K562 (cell line): ENCODE results near the gene USB1. TPM values are rescaled to one million over a fixed set of nuclear protein-coding genes. Genes with fewer than 3 reads are reported as not detected.

Experiments used
- ATAC-seq: fragments of 200-7000 bp; cut with Tn5 transposase; 3 replicates; pipeline ENCODE4 v1.9.1; 2020; ENCODE audit warnings: moderate library complexity
- BruUV-seq: library from RNA; stranded (reverse); fragments of 400-500 nt; replicated peaks from 2 replicates; lab custom pipeline; 2021; lab: Mats Ljungman, UMichigan
- CTCF ChIA-PET: fragments of 300-600 bp; formaldehyde crosslinking; extraction: SDS; loops from one replicate; lab custom pipeline; 2021; ENCODE audit warnings: low intra/inter-chr PET ratio; lab: Yijun Ruan, JAX
- POLR2A ChIA-PET: fragments of 300-600, 350-650 bp; sonication (Branson Sonifier 250); formaldehyde crosslinking; extraction: SDS; loops from one replicate; lab custom pipeline; 2021; ENCODE audit warnings: antibody characterized with exemption, inconsistent platforms; lab: Yijun Ruan, JAX
- DNase-seq, 4 experiments: peaks; one replicate each; pipeline versions ENCODE4 v3.0.0 to v3.0.0-alpha.2; 2011 to 2018; ENCODE audit warnings: low spot score in 3 of 4, mixed read lengths in 3 of 4; ENCODE audit errors: extremely low read depth in 1 of 4
- FAIRE-seq: peaks from 2 replicates; lab custom pipeline; 2011; peaks lifted over from hg19 to GRCh38; lab: Jason Lieb, UNC
- H2AFZ ChIP-seq: 2 replicates; pipeline ENCODE4 v1.6.0; 2011; ENCODE audit warnings: low read depth, low read length, control low read depth, inconsistent platforms
- H3K27ac ChIP-seq: fragments of 200-600 bp; 3 replicates; pipeline ENCODE4 v1.8.0; 2011; ENCODE audit warnings: low read depth, mild to moderate bottlenecking, control low read depth, inconsistent platforms, low read length, moderate library complexity, mixed read lengths; ENCODE audit errors: extremely low read depth
- H3K27me3 ChIP-seq, 2 experiments: fragments of 300-600 bp in 1 of 2; 2 replicates in 1 of 2; 3 replicates in 1 of 2; pipeline versions ENCODE4 v1.6.0 to v1.8.0; 2011; ENCODE audit warnings: inconsistent platforms in 2 of 2, low read length in 2 of 2, mild to moderate bottlenecking in 1 of 2, mixed read lengths in 1 of 2, moderate library complexity in 1 of 2; ENCODE audit not compliant: control insufficient read depth in 2 of 2, insufficient read depth in 2 of 2
- H3K36me3 ChIP-seq: fragments of 300-600 bp; 3 replicates; pipeline ENCODE4 v1.8.0; 2011; ENCODE audit warnings: mild to moderate bottlenecking, low read length, inconsistent platforms; ENCODE audit not compliant: control insufficient read depth, insufficient read depth
- H3K4me1 ChIP-seq, 2 experiments: fragments of 200-600 bp in 1 of 2; replicated peaks in 1 of 2; 2 replicates in 1 of 2; 3 replicates in 1 of 2; pipeline versions ENCODE4 v1.5.1 to v1.8.0; 2011; ENCODE audit warnings: inconsistent platforms in 2 of 2, low read length in 2 of 2, mild to moderate bottlenecking in 1 of 2, mixed read lengths in 1 of 2, moderate library complexity in 1 of 2; ENCODE audit not compliant: control insufficient read depth in 2 of 2, insufficient read depth in 2 of 2
- H3K4me2 ChIP-seq: 2 replicates; pipeline ENCODE4 v1.6.1; 2011; ENCODE audit warnings: low read length, control low read depth, inconsistent platforms, mixed read lengths; ENCODE audit not compliant: insufficient read depth
- H3K4me3 ChIP-seq: fragments of 200-600 bp; sonication (generic), shearing (Covaris generic); 2 replicates; pipeline ENCODE4 v1.5.1; 2016; ENCODE audit warnings: control low read depth, inconsistent platforms
- H3K79me2 ChIP-seq: fragments of 200-600 bp; 3 replicates; pipeline ENCODE4 v1.8.0; 2011; ENCODE audit warnings: low read length, inconsistent platforms; ENCODE audit not compliant: control insufficient read depth, insufficient read depth
- H3K9ac ChIP-seq, 2 experiments: 2 replicates each; pipeline versions ENCODE4 v1.6.0 to v1.6.1; 2011; ENCODE audit warnings: low read depth in 2 of 2, low read length in 2 of 2, control low read depth in 1 of 2, inconsistent platforms in 1 of 2, mild to moderate bottlenecking in 1 of 2, mixed read lengths in 1 of 2; ENCODE audit not compliant: insufficient read depth in 1 of 2
- H3K9me1 ChIP-seq: one replicate; pipeline ENCODE4 v1.6.0; 2011; ENCODE audit warnings: inconsistent platforms, mild to moderate bottlenecking, low read length, moderate library complexity; ENCODE audit not compliant: control insufficient read depth, insufficient read depth
- H3K9me3 ChIP-seq: replicated peaks from 2 replicates; pipeline ENCODE4 v1.5.1; 2011; ENCODE audit warnings: low read depth, low read length, inconsistent platforms; ENCODE audit not compliant: control insufficient read depth, insufficient read depth
- H4K20me1 ChIP-seq: replicated peaks from 2 replicates; pipeline ENCODE4 v1.6.1; 2011; ENCODE audit warnings: low read length, inconsistent platforms, mixed read lengths; ENCODE audit not compliant: control insufficient read depth, insufficient read depth
- BCL6 ChIP-seq: fragments of 250-450 bp; sonication (Bioruptor Pico); IDR thresholded peaks from 2 replicates; pipeline ENCODE4 v1.4.0; 2020
- ELF2 ChIP-seq: fragments of 250-450 bp; sonication (Bioruptor Pico); IDR thresholded peaks from 2 replicates; pipeline ENCODE4 v1.5.0; 2021; ENCODE audit warnings: mild to moderate bottlenecking
- FOXA3 ChIP-seq, 2 experiments: fragments of 450-650 bp in 1 of 2; sonication (generic) in 1 of 2; formaldehyde crosslinking; IDR thresholded peaks in 1 of 2; conservative IDR thresholded peaks in 1 of 2; 2 replicates each; pipeline versions ENCODE4 v1.4.0 to v1.8.0; 2020 to 2022; ENCODE audit warnings: mild to moderate bottlenecking in 2 of 2, missing genetic modification reagents in 1 of 2
- IRF1 ChIP-seq: sonication (generic); formaldehyde crosslinking; IDR thresholded peaks from 2 replicates; pipeline ENCODE4 v1.8.0; 2022; ENCODE audit warnings: missing genetic modification reagents, mild to moderate bottlenecking, borderline replicate concordance
- JUN ChIP-seq, 2 experiments: sonication (generic) in 1 of 2; formaldehyde crosslinking in 1 of 2; IDR thresholded peaks; 2 replicates each; pipeline versions ENCODE4 v1.6.1 to v1.8.0; 2012 to 2022; ENCODE audit warnings: borderline replicate concordance in 2 of 2, mild to moderate bottlenecking in 2 of 2, improper control_type of control experiment in 1 of 2, low read depth in 1 of 2, low read length in 1 of 2, missing genetic modification reagents in 1 of 2
- PCBP1 ChIP-seq: fragments of 200-400 bp; formaldehyde crosslinking; IDR thresholded peaks from 2 replicates; pipeline ENCODE4 v1.6.1; 2018; ENCODE audit warnings: mild to moderate bottlenecking, low read depth, low read length; ENCODE audit not compliant: poor library complexity, severe bottlenecking
- RAD51 ChIP-seq: fragments of 450-650 bp; IDR thresholded peaks from 2 replicates; pipeline ENCODE4 v1.7.1; 2016; ENCODE audit warnings: low read depth, mild to moderate bottlenecking, borderline replicate concordance
- SETDB1 ChIP-seq: IDR thresholded peaks from one replicate; pipeline ENCODE4 v1.6.1; 2012; ENCODE audit warnings: low read length, control low read depth, inconsistent platforms
- ZNF589 ChIP-seq: fragments of 200-800 bp; sonication (Bioruptor generic); IDR thresholded peaks from 2 replicates; pipeline ENCODE4 v1.6.1; 2016; ENCODE audit warnings: low read depth, missing genetic modification characterization, missing compliant biosample characterization
- ZNF699 ChIP-seq: fragments of 250-450 bp; sonication (Bioruptor Pico); IDR thresholded peaks from 2 replicates; pipeline ENCODE4 v1.8.0; 2021; ENCODE audit warnings: mild to moderate bottlenecking, moderate library complexity; ENCODE audit not compliant: insufficient replicate concordance
- WGBS: fragments of 100-300 bp; shearing (Covaris generic); methylation state at CpG from one replicate; pipeline ENCODE4 v1.1.6; 2016; ENCODE audit warnings: low coverage, mixed read lengths; ENCODE audit not compliant: insufficient coverage; ENCODE audit errors: missing lambda C conversion rate; 5-methylcytosine and 5-hydroxymethylcytosine counted together
- in situ Hi-C: fragments of 300-500 bp; cut with MboI; formaldehyde crosslinking; loops from 4 replicates; pipeline ENCODE4 v1.15.0; 2018; ENCODE audit warnings: inconsistent platforms, mixed read lengths
- intact Hi-C: fragments of 100-400 bp; cut with micrococcal nuclease; formaldehyde crosslinking; loops from 2 replicates; pipeline ENCODE4 v1.14.2; 2022
- polyA plus RNA-seq, 8 experiments: library from polyadenylated mRNA; depleted of rRNA in 4 of 8; stranded (reverse) in 5 of 8; unstranded in 3 of 8; fragments of >200 nt; fragmentation: Nextera tagmentation in 2 of 8; fragmentation: Illumina TruSeq in 1 of 8; extraction: Ambion mirVana in 2 of 8; extraction: Trizol in 1 of 8; gene quantifications; 2 replicates each; pipeline versions ENCODE4 v1.2.1 to v1.2.3, GENCODE V29; 2011 to 2014; ENCODE audit warnings: inconsistent platforms in 1 of 8, missing spikeins in 1 of 8
- total RNA-seq, 7 experiments: library from RNA; depleted of rRNA in 6 of 7; stranded (reverse); fragments of >200 nt in 6 of 7; fragmentation: Illumina TruSeq in 2 of 7; extraction: Trizol in 2 of 7; gene quantifications; 2 replicates each; pipeline versions ENCODE4 v1.2.1 to v1.2.3, GENCODE V29; 2011 to 2021; ENCODE audit warnings: low replicate concordance in 1 of 7

The USB1 gene
- total and polyA plus RNA-seq, 9 of the 15 experiments (the other 6 are each of a cell fraction or from before 2014, with no cell fraction given), result 11.6 to 73.6 (median 19.4) TPM

- Histone ChIP-seq H3K4me1 (peaks cover 8 to 30% of the 10 kb centered on the region in 2 experiments; a peak in 4 of 5 replicates), H3K79me2 (no peaks in the 10 kb centered on the region), H3K36me3 (peaks cover 50% of the 10 kb centered on the region; the same call in 2 of the 3 replicates), H3K27me3 (no peaks in the 10 kb centered on the region), H3K27ac (no peak overlapping the region), H3K9me3 (no peaks in the 10 kb centered on the region), H3K4me3 (no peak overlapping the region), H3K9ac (peak overlapping the region in 1 of 2 experiments; percentile 47; a peak in 1 of 4 replicates), H3K4me2 (no peak overlapping the region), H2AFZ (no peak overlapping the region), H3K9me1 (peaks cover 6% of the 10 kb centered on the region), H4K20me1 (peaks cover 6% of the 10 kb centered on the region; the same call in 1 of the 2 replicates)
- 87% methylated on average over 21 of the region's 26 CpGs for WGBS
- in situ Hi-C loops, result no loop called here
- no TSS peak for BruUV-seq
- POLR2A ChIA-PET, result interaction anchor here (0.6 kb wide), 1 partner anchor 60 kb away, joined by 3 read pairs; no protein-coding TSS in a partner anchor
- CTCF ChIA-PET, result no interaction called here
- FAIRE-seq (no peak), ATAC-seq (no peak), DNase-seq (no peak)
- TF ChIP-seq ZNF699 (CRISPR knock-in tag) (no peak), IRF1 (no peak), ZNF589 (no peak), BCL6 (no peak), JUN (IDR thresholded peaks at IDR 0.05; ENCODE audit: borderline replicate concordance, low read depth, low read length) (no peak), JUN (CRISPR knock-in tag; IDR thresholded peaks at IDR 0.05; ENCODE audit: borderline replicate concordance) (no peak), RAD51 (no peak), PCBP1 (no peak), ELF2 (CRISPR knock-in tag) (no peak), FOXA3 (CRISPR knock-in tag; conservative IDR thresholded peaks at IDR 0.05 in 1 of 2, IDR thresholded peaks at IDR 0.05 in 1 of 2) (no peak), SETDB1 (no peak)
- intact Hi-C loops, result no loop called here
Measured at GRCh38 chr16:58039829-58040495, 38.8 kb downstream of the USB1 start.
